Right lobe of liver (tissue), 4 donors: Measurements from ENCODE around the gene P2RX7.

Experiments
- CTCF ChIP-seq, 4 donors: fragments of 200-600 bp in 3 of 4; fragments of 450-650 bp in 1 of 4; IDR thresholded peaks; one replicate each; pipeline versions ENCODE4 v1.5.1 to v1.8.0; 2016 to 2022; ENCODE audit warnings: antibody characterized with exemption in 4 of 4, mild to moderate bottlenecking in 2 of 4
- POLR2A ChIP-seq: fragments of 450-650 bp; IDR thresholded peaks from one replicate; pipeline ENCODE4 v1.6.1; 2017; ENCODE audit warnings: antibody characterized with exemption, mild to moderate bottlenecking
- donor health status: DM: no; HTN: no; CAD: no.
- donor health status: DM: no; HTN: no; CAD: no.
- donor health status: DM: no; HTN: yes; CAD: no.

GRCh38 chr12:121212875-121213274, 80.2 kb downstream of the P2RX7 start:
- TF ChIP-seq CTCF (IDR thresholded peaks at IDR 0.05) (no peak), POLR2A (no peak)
